Activated CD4-positive, alpha-beta T cell treated with anti-CD3 and anti-CD28 coated beads for 36 hours (primary cell): ENCODE data around the gene PDZRN4. TPM values are rescaled to one million over a fixed set of nuclear protein-coding genes. Genes with fewer than 3 reads are reported as not detected.
A peak's percentile ranks its signal among the peaks of the same experiment; 100 is the strongest.
"Not testable (repeated sequence)": the region's sequence is repeated elsewhere in the genome, so short reads cannot be mapped to it uniquely, and the experiment has no call there.

Experiments
- ATAC-seq: fragments of 200-7000 bp; cut with Tn5 transposase; one replicate; pipeline ENCODE4 v1.10.0; 2021; ENCODE audit warnings: mild to moderate bottlenecking, moderate library complexity
- CTCF ChIA-PET: fragments of 350-600 bp; sonication (Branson Sonifier 250); formaldehyde crosslinking; loops from one replicate; lab custom pipeline; 2021; ENCODE audit warnings: antibody characterized with exemption; lab: Charles Lee
- POLR2A ChIA-PET: fragments of 350-600 bp; sonication (Branson Sonifier 250); formaldehyde crosslinking; loops from one replicate; lab custom pipeline; 2021; ENCODE audit warnings: antibody characterized with exemption, inconsistent platforms; lab: Charles Lee
- DNase-seq: peaks from one replicate; pipeline ENCODE4 v3.0.0-alpha.2; 2020
- H3K27ac Mint-ChIP-seq: one replicate; pipeline ENCODE4 v1.8.0; 2021; ENCODE audit warnings: mixed read lengths
- H3K27me3 Mint-ChIP-seq: one replicate; pipeline ENCODE4 v1.8.0; 2021; ENCODE audit warnings: mixed read lengths
- H3K36me3 Mint-ChIP-seq: one replicate; pipeline ENCODE4 v1.8.0; 2021; ENCODE audit warnings: low read depth, mixed read lengths
- H3K4me1 Mint-ChIP-seq: one replicate; pipeline ENCODE4 v1.8.0; 2021; ENCODE audit warnings: mixed read lengths
- H3K4me3 Mint-ChIP-seq: one replicate; pipeline ENCODE4 v1.8.0; 2021; ENCODE audit warnings: mild to moderate bottlenecking, moderate library complexity, mixed read lengths
- H3K9me3 Mint-ChIP-seq: one replicate; pipeline ENCODE4 v1.8.0; 2021; ENCODE audit warnings: low read depth, mixed read lengths
- intact Hi-C, 2 experiments: fragments of 100-400 bp; cut with DNase I in 1 of 2; cut with micrococcal nuclease in 1 of 2; formaldehyde crosslinking; loops; one replicate each; pipeline versions ENCODE4 v1.14.2 to v1.15.1; 2022 to 2024; cut with DNase I, micrococcal nuclease
- total RNA-seq, 2 experiments: library from RNA; stranded (reverse); gene quantifications; one replicate each; pipeline ENCODE4 v1.2.3, GENCODE V29; 2021

PDZRN4 gene
- total RNA-seq, 2 experiments from 2014 or later = not detected

DNA sequence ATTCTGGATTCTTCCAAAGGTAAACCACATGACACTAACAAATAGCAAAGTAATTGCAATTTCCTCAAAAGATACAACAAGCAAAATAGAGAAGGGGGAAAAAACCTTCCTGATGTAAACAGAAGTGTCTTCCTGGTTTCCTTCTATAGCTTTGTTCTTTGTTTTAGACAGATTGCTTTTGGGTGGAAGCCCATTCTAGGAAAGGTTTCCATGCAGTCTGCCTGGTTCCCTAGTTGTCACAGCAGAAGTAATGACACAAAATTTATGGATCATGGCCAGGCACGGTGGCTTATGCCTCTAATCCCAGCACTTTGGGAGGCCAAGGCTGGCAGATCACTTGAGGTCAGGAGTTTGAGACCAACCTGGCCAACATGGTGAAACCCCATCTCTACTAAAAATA, 359.0 kb downstream of the PDZRN4 start:
- H3K27me3 Mint-ChIP-seq, CTCF ChIA-PET, ATAC-seq, H3K9me3 Mint-ChIP-seq, DNase-seq, POLR2A ChIA-PET, H3K27ac Mint-ChIP-seq, intact Hi-C loops, H3K4me1 Mint-ChIP-seq, H3K36me3 Mint-ChIP-seq, H3K4me3 Mint-ChIP-seq: not testable (repeated sequence)

DNA sequence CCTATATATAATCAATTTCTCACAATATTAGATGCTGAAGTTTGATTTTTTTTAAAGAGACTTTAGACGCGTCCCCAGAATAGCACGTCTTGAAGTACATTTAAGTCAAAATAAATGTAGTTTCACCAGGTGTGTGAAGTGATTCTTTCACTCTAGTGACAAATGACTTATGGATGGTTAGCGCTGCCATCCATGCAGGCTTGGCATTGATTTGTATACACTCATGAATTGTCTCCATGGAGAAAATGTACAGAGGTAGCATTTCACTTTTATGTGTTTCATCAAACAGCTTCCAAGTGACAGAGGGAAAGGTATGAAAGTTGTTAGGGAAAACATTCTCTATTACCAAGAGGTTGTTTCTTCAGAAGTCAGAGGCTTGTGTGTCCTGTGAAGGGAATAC, 360.8 kb downstream of the PDZRN4 start:
- no peak overlapping the region for H3K4me3 Mint-ChIP-seq
- no peaks in the 10 kb centered on the region for H3K9me3 Mint-ChIP-seq
- CTCF ChIA-PET = no interaction called here
- no peaks in the 10 kb centered on the region for H3K36me3 Mint-ChIP-seq
- ATAC-seq = no peak
- DNase-seq = no peak
- POLR2A ChIA-PET = no interaction called here
- no peaks in the 10 kb centered on the region for H3K4me1 Mint-ChIP-seq
- intact Hi-C loops = no loop called here
- H3K27me3 Mint-ChIP-seq = peaks cover 2% of the 10 kb centered on the region
- H3K27ac Mint-ChIP-seq = no peak overlapping the region

DNA sequence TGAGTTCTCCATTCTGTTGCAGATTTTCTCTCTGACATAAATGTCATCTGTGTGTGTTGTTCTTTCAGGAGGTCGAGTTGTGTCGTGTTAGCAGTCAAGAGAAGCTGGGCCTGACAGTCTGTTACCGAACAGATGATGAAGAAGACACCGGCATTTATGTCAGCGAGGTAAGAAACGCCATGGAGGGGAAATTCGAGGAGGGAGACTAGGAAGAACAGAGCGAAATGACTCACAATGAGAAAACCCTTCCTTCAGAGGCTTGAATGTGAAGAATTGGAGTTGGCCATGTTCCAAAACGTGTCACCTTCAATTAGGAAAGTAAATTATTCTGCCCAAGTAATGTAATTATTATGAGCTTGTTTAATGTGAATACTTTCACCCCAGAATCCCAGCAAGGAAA, 364.5 kb downstream of the PDZRN4 start:
- ATAC-seq = no peak
- Mint-ChIP-seq H3K9me3 (no peaks in the 10 kb centered on the region), H3K36me3 (no peaks in the 10 kb centered on the region), H3K27ac (no peak overlapping the region), H3K4me1 (no peaks in the 10 kb centered on the region), H3K4me3 (no peak overlapping the region), H3K27me3 (peaks cover 2% of the 10 kb centered on the region)
- intact Hi-C loops = no loop called here
- ChIA-PET POLR2A (no interaction called here), CTCF (no interaction called here)
- no peak for DNase-seq

DNA sequence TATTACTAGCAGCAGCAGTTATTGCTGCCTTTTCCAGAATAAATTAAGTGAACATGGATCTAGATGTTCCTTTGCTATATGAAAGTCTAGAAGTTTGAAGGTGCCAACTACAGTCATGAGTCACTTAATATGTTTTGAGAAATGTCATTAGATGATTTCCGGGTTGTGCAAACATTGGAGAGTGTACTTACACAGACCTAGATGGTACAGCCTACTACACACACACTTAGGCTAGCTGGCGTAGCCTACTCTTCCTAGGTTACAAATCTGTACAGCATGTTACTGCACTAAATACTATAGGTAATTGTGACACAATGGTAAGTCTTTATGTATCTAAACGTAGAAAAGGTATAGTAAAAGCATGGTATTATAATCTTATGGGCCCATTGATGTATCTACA, 368.1 kb downstream of the PDZRN4 start:
- peaks cover 2% of the 10 kb centered on the region for H3K27me3 Mint-ChIP-seq
- H3K4me3 Mint-ChIP-seq = no peak overlapping the region
- no peaks in the 10 kb centered on the region for H3K4me1 Mint-ChIP-seq
- no peak for ATAC-seq
- H3K27ac Mint-ChIP-seq = no peak overlapping the region
- intact Hi-C loops = no loop called here
- DNase-seq = no peak
- ChIA-PET CTCF (no interaction called here), POLR2A (no interaction called here)
- no peaks in the 10 kb centered on the region for H3K36me3 Mint-ChIP-seq
- H3K9me3 Mint-ChIP-seq = no peaks in the 10 kb centered on the region

GRCh38 chr12:41557344-41557743, 369.2 kb downstream of the PDZRN4 start:
- H3K27me3 Mint-ChIP-seq = peaks cover 2% of the 10 kb centered on the region
- H3K9me3 Mint-ChIP-seq = no peaks in the 10 kb centered on the region
- POLR2A ChIA-PET = no interaction called here
- no peaks in the 10 kb centered on the region for H3K36me3 Mint-ChIP-seq
- H3K27ac Mint-ChIP-seq = no peak overlapping the region
- DNase-seq (no peak), ATAC-seq (no peak)
- CTCF ChIA-PET = interaction anchor here (0.6 kb wide), 2 partner anchors 186 to 1262 kb away, joined by 3 to 4 read pairs; no protein-coding TSS in a partner anchor
- no peaks in the 10 kb centered on the region for H3K4me1 Mint-ChIP-seq
- intact Hi-C loops = no loop called here
- no peak overlapping the region for H3K4me3 Mint-ChIP-seq

- CTCF ChIA-PET = no interaction called here
- intact Hi-C loops = no loop called here
- Mint-ChIP-seq H3K27ac (no peak overlapping the region), H3K9me3 (no peaks in the 10 kb centered on the region), H3K4me1 (no peaks in the 10 kb centered on the region), H3K27me3 (no peaks in the 10 kb centered on the region), H3K36me3 (no peaks in the 10 kb centered on the region), H3K4me3 (no peak overlapping the region)
- DNase-seq (no peak), ATAC-seq (no peak)
- POLR2A ChIA-PET = no interaction called here
Observed at GRCh38 chr12:41558671-41559070, 370.6 kb downstream of the PDZRN4 start.

- Mint-ChIP-seq H3K27ac (no peak overlapping the region), H3K4me3 (no peak overlapping the region), H3K27me3 (no peaks in the 10 kb centered on the region), H3K9me3 (no peaks in the 10 kb centered on the region), H3K4me1 (no peaks in the 10 kb centered on the region), H3K36me3 (no peaks in the 10 kb centered on the region)
- no peak for ATAC-seq
- intact Hi-C loops = no loop called here
- DNase-seq = no peak
- ChIA-PET CTCF (no interaction called here), POLR2A (no interaction called here)
Observed at GRCh38 chr12:41563051-41563450, 374.9 kb downstream of the PDZRN4 start.

- ATAC-seq (no peak), DNase-seq (no peak)
- Mint-ChIP-seq H3K4me1 (no peaks in the 10 kb centered on the region), H3K27ac (no peak overlapping the region), H3K36me3 (no peaks in the 10 kb centered on the region), H3K9me3 (no peaks in the 10 kb centered on the region), H3K4me3 (no peak overlapping the region), H3K27me3 (no peaks in the 10 kb centered on the region)
- intact Hi-C loops = no loop called here
- ChIA-PET POLR2A (no interaction called here), CTCF (no interaction called here)
Observed at GRCh38 chr12:41564816-41565215, 376.7 kb downstream of the PDZRN4 start.

- DNase-seq (no peak), ATAC-seq (no peak)
- Mint-ChIP-seq H3K27me3 (no peaks in the 10 kb centered on the region), H3K9me3 (no peaks in the 10 kb centered on the region), H3K36me3 (no peaks in the 10 kb centered on the region), H3K4me3 (no peak overlapping the region), H3K27ac (no peak overlapping the region), H3K4me1 (no peaks in the 10 kb centered on the region)
- CTCF ChIA-PET = no interaction called here
- intact Hi-C loops = no loop called here
- POLR2A ChIA-PET = no interaction called here
Observed at GRCh38 chr12:41566703-41567102, 378.6 kb downstream of the PDZRN4 start.

DNA sequence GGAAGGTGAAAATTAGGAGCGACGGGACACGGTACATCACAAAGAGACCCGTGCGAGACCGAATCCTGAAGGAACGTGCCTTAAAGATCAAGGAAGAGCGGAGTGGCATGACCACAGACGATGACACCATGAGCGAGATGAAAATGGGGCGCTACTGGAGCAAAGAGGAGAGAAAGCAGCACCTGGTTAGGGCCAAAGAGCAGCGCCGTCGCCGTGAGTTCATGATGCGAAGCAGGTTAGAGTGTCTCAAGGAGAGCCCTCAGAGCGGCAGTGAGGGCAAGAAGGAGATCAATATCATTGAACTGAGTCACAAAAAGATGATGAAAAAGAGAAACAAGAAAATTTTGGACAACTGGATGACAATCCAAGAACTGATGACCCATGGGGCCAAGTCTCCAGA, 385.3 kb downstream of the PDZRN4 start:
- no peak overlapping the region for H3K4me3 Mint-ChIP-seq
- H3K27ac Mint-ChIP-seq = no peak overlapping the region
- intact Hi-C loops = no loop called here
- H3K27me3 Mint-ChIP-seq = no peaks in the 10 kb centered on the region
- CTCF ChIA-PET = no interaction called here
- DNase-seq (no peak), ATAC-seq (no peak)
- no peaks in the 10 kb centered on the region for H3K9me3 Mint-ChIP-seq
- POLR2A ChIA-PET = no interaction called here
- H3K36me3 Mint-ChIP-seq = no peaks in the 10 kb centered on the region
- no peaks in the 10 kb centered on the region for H3K4me1 Mint-ChIP-seq

- CTCF ChIA-PET = no interaction called here
- intact Hi-C loops = no loop called here
- no peak overlapping the region for H3K4me3 Mint-ChIP-seq
- POLR2A ChIA-PET = no interaction called here
- H3K36me3 Mint-ChIP-seq = no peaks in the 10 kb centered on the region
- no peaks in the 10 kb centered on the region for H3K27me3 Mint-ChIP-seq
- H3K9me3 Mint-ChIP-seq = no peaks in the 10 kb centered on the region
- no peak for DNase-seq
- ATAC-seq = no peak
- H3K4me1 Mint-ChIP-seq = no peaks in the 10 kb centered on the region
- H3K27ac Mint-ChIP-seq = no peak overlapping the region
Observed at GRCh38 chr12:41576925-41577324, 388.8 kb downstream of the PDZRN4 start.

GRCh38 chr12:41577995-41578394, 389.9 kb downstream of the PDZRN4 start:
- POLR2A ChIA-PET = no interaction called here
- no peak for ATAC-seq
- Mint-ChIP-seq H3K27me3 (peaks cover 5% of the 10 kb centered on the region), H3K4me3 (no peak overlapping the region), H3K27ac (no peak overlapping the region), H3K4me1 (no peaks in the 10 kb centered on the region), H3K9me3 (no peaks in the 10 kb centered on the region), H3K36me3 (no peaks in the 10 kb centered on the region)
- intact Hi-C loops = no loop called here
- CTCF ChIA-PET = no interaction called here
- DNase-seq = no peak

DNA sequence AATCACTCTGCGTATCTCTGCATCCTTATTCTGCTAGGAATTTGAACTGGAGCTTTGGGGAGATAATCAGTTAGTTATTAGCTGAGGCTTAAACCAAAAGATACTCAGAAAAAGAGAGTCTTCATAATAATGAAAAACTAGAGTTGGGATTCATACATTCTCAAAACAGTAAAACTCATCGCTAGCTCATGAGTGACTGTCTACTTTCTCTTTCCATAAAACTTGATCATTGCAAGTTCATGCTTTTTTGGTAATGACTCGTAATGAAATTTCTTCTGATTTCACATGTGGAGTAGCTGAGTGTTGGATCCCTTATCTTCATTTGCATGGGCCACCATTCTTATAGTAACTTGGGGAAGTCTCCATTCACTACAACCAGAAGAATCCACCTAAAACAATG, 397.7 kb downstream of the PDZRN4 start:
- no peaks in the 10 kb centered on the region for H3K36me3 Mint-ChIP-seq
- no peak overlapping the region for H3K27ac Mint-ChIP-seq
- POLR2A ChIA-PET = no interaction called here
- DNase-seq (no peak), ATAC-seq (peak; percentile 65)
- H3K4me1 Mint-ChIP-seq = no peaks in the 10 kb centered on the region
- H3K9me3 Mint-ChIP-seq = no peaks in the 10 kb centered on the region
- CTCF ChIA-PET = no interaction called here
- no peak overlapping the region for H3K4me3 Mint-ChIP-seq
- H3K27me3 Mint-ChIP-seq = peaks cover 5% of the 10 kb centered on the region
- intact Hi-C loops = loop anchor here in 1 of 2 experiments (10.0 kb wide), 1 partner anchor 61 kb away; no protein-coding TSS in a partner anchor
